HG03108 (cell line): ENCODE measurements around the gene HOXC10.

ENCODE experiments used
- ATAC-seq: cut with Tn5 transposase; IDR thresholded peaks from one replicate; pipeline ENCODE4 v1.9.1; 2021; ENCODE audit warnings: moderate library complexity; ENCODE audit not compliant: unreplicated experiment

HOXC10 gene

DNA sequence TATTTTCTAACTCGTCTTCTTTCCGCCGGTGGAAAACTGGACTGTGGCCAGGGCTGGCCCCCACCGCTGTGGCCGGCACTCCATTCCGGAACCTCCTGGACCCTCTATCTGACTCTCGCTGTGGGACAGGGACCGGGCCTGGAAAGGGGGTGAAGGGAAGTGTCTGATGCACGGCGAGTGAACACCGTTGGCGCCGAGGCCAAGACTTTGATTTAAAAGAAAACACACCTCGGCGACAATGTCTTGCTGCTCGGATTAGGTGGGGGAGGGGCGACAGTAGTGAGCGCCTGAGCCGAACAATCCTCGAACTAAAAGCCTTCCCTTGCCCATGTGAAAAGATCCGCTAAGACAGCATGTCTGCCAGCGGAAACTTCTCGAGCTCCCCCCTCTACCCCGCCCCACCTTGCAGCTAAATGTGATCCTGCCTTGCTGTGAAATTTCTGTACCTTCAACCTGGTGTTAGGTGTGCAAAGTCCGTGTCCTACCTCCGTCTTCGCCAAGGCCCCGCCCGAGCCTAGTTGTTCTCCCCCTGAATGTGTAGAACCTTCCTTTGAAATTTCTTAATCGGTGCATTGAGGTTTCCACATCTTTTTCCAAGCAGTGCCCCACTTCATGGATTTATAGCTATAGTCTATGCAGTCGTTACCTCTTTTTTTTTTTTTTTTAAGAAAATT, 9.3 kb upstream of the HOXC10 start:
- no peak for ATAC-seq

DNA sequence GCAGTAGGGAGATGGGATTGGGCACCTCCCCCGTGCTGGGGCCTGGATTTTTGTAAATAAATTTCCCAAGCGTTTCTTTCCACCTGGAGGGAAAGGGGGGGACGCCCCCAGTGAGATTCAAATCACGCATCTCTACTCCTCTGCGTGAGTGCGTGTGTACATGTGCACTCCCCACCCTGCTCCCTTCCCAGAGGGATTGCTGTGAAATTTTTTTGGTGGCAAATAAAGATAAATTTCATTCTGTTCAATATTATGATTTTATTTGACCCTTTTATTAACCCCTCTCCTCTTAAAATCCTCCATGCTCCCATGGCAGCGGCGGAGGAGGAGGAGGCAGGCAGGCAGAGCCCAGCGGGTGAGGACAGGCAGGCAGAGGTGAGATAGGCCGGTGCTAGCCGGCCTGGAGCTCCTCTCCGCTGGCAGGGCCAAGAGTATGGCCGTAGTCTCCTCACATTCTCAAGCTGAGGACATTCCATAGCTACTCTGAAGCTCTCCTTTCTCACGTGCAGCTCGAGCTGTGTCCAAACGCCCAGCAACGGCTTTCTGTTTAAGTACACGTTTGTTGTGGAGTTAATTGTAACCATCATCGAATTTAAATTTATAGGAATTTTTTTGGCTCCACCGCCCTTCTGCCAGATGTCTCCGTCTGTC, 8.6 kb upstream of the HOXC10 start:
- ATAC-seq, result no peak

DNA sequence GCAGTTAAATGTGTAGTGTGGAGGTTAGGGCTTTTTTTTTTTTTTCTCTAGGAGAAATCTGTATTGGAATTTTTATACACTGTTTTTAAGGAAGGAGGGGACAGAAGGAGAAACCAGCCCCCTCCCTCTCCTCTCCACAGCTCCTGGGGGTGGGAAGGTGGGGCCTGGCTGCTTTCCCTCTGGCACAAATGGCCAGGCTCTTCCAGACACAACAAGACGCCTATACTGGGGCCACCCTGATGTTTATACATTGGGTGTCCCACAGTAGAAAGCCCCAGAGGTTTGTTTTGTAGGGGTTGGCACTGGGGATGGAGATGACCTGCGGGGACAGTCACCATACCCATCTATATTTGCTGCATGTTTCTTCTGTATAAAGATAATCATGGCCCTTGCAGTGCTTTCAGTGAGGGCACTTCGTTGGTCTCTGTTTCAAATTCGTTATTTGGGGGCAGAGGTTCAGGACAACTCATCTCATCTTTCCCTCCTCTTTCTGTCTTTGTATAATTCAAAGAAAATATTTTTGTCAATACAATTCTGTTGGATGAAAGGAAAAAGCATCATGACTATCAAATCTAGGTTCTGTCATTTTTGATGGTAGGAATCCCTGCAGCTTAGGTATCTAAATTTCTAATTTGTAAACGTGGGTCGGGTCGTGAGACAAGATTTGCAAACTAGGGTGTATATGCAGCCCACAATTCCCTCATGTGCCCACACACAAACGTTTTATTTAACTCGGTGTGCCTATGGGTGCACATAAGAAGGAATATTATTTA, 7.9 kb upstream of the HOXC10 start:
- ATAC-seq, result no peak

DNA sequence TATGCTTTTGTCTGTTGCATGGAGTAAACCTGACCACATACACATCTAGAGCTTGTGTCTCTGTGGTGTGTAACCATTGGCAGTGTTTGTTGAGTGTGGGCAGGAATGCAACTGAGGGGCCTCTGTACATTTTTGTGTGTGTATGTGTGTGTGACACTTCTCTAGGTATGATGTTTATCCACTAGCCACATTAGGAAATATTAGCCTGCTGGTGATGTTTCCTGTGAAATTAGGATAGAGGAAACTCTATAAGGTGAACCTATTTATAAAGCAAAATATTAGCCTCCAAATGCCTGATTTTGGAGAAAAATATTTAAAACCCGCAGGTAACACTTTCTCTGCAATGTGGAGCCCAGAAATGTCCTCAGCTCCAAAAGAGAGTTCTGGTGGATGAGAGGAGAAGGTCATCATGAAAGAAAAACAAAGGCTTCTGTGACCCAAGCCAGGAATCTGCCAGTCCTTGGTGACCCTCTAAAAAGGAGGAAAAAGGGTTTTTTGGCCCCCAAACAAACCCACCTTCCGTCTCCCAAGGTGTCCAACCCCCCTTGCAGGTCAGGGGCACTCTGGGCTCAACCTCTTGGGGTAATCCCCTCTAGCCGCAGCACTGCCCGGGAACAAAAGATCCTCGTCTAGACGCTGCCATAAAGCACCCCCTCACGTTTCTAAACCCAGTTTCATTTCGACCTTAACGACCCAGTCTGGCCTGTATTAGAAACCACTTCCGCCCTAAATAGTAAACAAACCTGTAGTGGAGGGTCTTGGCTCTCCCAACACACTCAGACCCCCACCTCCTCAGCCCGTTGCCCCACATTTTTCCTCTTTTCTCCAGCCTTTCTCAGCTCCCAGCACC, 7.1 kb upstream of the HOXC10 start:
- ATAC-seq, result no peak

DNA sequence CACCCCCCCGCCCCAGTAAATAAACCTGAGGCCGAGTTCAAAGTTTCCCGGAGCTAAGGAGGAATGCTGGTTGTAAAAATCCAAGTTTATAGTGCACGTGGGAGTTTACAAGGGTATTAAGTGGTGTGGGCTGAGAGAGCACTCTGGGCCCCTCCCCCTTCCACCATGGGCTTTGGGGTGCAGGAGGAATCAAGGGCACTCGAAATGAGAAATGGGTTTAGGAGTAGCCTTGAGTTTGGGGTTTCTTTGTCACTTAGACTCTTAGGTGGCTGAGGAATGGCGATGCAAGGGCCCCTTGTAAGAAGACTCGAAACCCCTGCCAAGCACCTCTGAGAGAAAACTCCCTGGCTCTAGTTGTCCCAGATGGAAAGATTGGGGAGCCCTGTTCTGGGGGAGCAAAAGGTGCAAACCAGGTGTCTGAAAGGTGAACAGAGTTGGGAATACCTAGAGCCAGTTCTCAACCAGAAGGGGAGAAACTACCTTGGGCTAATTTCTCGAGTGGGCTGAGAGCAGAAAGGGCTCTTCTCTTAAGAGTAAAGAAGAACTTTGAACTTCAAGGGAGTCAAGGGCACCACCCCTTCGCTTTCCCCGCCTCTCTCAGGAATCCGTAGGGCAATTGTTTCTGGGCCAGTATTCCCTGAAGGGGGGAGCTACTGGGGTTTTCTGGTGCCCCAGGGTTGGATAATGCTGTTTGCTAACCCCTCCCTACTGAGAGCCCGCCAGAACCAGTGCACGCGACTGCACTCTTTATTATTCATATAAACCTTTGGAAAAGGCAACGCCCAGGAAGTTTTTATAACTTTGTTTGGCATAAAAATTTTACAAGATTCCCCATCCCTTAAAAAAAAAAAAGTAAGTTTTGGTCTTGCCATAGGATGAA, 6.2 kb upstream of the HOXC10 start:
- no peak for ATAC-seq

DNA sequence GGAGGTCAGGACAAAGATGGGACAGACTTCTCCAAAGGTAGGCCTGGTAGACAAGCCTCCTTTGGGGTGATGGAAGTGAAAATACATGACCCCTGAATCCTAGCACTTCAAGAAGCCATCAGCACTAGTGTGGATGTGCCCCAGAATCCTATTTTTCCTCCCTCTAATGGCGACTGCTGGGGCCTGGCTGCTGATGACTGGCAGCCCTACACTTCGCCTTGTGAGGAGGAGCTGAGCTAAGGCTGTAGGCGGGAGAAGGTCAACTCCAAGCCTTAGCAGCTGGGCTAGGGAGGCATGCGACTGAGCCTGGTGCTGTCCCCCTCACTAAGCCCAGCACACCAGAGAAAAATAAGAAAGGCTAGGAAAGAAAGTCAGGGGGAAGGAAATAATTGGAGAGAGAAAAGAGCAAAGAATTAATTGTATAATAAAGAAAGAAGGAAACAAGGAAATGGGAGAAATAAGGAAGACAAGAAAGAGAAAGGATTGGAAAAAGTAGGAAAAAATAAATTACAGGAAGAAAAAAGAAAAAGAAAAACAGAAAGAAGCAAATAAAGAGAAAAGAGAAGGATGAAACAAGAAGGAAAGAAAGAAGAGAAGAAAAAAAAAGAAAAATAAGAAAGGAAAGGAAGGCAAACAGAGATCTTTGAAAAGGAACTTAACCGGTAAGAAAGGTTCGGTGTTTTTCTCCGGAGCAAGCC, 4.7 kb upstream of the HOXC10 start:
- no peak for ATAC-seq

DNA sequence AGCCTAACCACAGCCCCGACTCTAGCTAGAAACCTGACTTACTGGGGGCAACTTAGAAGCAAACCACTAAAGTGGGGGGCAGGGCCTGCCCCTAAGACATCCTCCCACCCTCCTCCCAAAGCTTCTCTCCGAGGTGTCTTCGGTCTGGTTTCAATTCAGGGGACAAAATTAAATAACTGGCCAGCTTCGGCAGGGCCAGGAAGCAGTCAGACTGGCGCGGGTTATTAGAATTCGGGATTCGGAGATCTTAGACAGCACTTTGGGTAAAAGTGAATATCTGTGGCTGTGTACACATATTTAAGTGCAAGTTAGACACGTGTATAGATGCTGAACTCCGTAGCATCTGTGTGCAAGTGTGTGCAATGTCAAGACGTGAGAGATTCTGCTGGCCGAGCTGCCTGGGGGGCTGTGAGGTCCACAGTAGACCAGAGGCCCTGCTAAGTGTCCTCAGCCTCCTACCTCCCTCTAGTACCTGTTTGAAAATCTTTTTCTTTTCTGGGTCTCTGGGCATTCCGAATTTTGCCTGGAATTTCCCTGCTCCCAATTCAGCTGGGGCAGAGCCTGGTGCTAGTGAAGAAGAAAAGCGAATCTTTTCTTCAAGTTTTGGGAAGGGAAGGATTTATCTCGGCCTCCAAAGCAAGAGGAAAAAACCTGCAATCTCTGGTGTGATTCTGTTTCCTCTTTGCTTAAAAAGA, 4.0 kb upstream of the HOXC10 start:
- no peak for ATAC-seq

DNA sequence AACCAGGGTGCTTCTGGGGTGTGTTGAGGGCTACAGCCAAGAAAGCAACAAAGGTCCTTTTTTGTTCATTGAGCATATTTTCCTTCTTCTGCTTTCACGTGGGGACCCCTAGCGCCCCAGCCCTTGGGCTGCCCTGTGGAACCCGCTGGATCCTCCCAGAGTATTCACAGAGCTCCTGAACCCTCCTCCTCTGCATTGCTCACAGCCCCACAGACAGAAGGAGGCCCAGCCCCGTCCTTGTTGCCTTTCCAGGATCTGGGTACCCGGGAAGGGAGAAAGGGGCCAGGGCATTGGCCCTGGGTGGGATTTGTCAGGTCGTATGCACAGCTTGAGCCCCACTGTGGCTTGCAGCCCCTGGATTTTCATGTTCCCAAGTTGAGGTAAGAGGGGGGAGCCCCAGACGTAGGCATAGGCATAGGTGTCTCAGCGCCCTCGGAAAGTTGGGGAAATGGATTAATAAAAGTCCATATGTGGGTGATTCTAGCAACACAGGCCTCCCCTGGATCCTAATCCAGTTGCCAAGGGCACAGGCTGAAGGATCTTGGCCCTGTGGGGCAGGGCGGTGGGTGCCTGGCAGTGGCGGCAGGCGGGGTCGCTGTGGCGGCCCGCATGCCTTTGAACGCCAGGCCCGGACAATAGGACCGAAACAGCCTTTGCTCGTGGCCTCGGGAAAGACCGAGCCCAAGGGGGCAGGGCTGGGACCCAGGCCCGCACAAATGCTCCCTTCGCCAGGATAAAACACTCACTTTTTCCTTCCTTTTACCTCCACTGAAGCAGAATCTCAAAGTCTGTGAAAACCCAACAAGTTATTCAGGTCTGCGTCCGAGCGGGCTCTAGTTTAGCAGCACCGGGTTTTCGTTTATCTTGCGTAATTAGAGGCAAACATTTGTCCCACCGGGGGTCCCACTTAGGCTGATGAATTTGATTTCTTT, 3.0 kb upstream of the HOXC10 start:
- no peak for ATAC-seq

DNA sequence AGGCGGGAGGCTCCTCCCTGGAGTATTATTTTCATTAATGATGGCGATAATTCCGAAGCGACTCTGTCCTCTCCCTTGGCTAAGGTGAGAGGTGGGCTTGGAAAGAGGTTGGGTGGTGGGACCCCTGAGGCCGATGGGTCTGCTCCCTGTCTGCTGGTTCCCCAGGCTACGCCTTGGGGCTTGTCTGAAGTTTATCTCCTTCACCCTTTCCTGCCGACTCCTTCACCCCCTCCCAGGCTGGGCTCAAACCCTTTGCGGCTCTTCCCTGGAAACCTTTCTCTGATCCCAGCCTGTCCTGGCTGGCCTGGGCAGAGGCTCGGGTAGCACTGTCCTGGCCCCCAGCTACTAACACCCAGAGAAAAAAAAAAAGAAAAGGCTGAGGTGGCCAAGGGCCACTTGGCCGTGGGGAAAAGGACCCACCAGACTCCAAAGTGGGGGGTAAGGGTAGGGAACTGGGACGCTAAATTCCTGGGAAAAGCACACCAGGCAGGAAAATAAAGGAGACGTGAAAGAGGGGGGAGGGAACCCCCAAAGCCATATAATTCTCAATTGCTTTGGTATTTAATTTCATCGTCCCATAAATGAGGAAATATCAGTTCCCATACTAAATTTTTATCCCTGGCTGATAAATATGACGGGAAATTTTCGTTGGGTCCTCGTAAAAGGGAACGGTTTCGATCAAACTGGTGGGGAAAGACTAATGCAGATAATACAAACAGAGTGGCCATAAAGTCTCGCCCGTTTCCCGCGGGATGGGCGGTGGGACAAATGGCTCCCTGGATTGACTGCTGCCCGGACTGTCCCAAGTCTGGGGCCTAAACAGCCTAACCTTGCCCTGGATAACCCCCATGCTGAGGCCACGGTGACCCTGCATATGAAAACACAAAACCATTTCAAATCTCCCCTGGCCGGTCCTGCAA, 2.0 kb upstream of the HOXC10 start:
- no peak for ATAC-seq

DNA sequence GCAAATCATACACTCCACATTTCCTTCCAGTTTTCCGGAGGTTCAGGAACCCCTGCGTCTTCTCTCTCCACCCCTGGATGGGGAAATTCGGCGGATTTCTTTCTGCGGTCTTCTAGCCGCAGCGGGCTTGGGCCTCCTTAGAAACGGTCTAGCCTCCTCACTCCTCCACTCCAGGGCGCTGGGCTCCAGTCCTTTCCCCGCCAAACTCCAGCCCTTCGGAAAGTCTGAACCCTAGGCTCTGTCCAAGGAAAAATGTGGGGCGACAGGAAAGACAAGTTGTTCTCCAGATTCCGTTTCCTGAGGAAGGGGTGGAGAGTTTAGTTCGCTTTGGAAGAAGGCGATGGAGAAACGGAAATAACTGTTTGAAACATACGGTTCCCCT, 1.4 kb upstream of the HOXC10 start:
- no peak for ATAC-seq

DNA sequence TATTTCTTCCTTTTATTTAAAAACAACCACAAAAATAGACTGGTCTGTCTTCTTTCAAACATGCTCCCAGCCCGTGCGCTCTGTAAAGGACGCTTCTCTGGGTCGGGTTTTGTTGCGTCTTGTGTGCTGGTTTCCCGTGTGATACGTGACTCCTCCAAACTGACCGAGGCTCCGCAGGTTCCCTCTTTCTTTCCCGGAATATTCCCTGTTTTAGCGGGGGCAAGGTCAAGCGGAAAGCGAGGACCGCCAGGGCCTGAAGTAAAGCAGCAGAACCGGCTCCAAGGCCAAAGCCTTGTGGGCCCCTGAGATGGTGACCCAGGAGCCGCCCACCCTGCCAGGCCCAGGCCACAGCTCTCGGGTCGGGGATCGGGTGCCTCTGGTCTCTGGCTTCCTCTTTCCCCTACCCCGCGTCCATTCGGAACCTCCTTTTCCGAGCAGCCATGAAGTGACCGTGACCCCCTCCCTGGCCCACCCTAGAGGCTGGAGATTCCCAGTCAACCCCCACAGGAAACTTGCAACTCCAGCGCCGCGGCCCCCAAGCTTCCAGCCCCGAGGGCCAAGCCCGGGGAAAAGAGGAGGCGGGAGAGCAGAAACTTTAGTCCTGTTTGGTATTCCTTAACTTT, 885 bp upstream of the HOXC10 start:
- ATAC-seq, result no peak

DNA sequence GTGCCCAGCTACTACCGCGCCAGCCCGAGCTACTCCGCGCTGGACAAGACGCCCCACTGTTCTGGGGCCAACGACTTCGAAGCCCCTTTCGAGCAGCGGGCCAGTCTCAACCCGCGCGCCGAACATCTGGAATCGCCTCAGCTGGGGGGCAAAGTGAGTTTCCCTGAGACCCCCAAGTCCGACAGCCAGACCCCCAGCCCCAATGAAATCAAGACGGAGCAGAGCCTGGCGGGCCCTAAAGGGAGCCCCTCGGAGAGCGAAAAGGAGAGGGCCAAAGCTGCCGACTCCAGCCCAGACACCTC, 697 bp downstream of the HOXC10 start:
- no peak for ATAC-seq

DNA sequence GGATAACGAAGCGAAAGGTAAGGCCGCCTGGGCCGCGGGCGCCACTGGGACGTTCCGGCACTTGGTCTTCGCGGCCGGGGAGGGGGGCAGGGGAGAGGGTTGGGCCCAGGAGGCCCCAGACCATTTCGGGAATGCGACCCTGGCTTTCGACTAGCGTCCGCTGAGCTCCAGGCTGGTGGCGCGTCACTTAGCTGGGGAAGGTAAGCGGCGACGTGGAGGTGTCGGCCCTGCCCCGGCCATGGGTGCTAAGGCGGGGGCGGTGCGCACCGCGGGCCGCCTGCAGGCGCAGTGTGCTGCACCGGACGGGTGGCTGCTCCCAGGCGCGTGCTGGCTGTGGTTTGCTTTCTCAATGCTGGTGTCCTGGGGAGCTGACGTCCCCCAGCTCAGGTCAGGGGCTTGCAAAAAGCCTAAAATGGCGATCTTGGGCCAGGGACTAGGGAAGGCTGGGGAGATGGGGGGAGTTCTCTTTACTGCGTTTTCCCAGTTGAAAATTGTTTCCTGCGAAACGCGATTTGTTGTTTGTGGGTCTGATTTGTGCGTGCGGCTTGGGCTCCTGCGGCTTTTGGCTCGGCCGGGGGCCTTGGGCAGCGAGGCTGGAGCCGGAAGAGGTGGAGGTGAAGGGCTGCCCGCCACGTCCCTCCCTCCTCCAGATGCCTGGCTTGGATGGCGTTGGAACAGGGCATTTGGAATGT, 1.2 kb downstream of the HOXC10 start:
- no peak for ATAC-seq

DNA sequence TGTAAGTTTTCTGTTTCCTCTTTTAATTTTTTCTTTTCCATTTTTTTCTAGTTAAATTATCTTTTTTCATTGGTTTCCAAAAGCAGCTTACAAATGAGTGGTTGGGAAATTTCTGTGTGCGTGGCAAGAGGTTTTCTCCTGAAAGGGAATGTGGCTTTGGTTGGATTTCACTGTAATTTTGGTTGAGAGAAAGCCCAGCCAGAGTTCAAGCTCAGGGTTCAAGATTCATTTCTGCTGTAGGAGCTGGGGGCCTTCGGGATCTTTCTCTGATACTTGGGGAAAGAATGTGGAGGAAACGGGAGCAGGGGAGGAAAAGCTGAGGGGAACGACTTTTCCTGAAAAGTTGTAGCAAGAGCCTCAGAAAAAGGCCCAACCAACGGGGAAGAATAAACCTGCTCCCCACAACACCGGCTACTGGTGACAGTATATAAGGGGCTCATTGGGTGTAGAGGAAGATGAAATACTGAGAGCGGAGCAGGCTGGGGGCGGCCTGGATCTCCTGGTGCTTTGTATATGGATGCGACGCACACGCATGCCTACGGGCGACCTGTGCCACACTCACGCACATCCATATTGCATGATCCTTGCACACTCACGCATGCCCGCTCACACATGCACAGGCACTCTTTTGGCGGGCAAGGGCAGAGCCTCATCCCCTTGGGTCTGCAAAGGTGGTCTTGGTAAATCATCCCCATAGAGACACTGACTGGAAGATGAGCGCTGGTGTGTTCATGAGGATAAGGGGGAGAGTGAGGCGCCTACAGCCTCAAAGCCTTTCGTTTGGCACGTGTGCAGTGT, 1.9 kb downstream of the HOXC10 start:
- no peak for ATAC-seq

DNA sequence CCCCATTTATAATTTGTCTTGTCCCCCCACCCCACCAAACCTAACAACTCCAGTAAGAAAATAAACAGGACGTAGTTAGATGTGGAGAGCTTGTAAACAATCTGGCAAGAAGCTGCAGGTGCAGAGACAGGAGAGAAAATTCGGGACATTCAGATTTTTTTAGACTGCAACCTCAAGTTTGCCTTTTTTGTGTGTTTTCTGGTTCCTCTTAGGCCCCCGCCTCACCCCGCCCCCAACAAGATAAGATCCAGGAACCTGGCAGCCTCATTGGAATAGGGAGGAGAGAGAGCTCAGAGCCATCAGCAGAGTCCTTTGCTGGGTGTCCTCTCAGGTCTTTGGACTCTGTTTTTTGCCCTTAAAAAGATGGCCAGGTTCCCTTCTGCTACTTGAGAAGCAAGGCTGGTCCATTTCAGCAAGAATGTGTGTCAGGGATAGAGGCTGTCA, 2.9 kb downstream of the HOXC10 start:
- no peak for ATAC-seq
